ENCODE data around the gene WNT11.

WNT11 gene

DNA sequence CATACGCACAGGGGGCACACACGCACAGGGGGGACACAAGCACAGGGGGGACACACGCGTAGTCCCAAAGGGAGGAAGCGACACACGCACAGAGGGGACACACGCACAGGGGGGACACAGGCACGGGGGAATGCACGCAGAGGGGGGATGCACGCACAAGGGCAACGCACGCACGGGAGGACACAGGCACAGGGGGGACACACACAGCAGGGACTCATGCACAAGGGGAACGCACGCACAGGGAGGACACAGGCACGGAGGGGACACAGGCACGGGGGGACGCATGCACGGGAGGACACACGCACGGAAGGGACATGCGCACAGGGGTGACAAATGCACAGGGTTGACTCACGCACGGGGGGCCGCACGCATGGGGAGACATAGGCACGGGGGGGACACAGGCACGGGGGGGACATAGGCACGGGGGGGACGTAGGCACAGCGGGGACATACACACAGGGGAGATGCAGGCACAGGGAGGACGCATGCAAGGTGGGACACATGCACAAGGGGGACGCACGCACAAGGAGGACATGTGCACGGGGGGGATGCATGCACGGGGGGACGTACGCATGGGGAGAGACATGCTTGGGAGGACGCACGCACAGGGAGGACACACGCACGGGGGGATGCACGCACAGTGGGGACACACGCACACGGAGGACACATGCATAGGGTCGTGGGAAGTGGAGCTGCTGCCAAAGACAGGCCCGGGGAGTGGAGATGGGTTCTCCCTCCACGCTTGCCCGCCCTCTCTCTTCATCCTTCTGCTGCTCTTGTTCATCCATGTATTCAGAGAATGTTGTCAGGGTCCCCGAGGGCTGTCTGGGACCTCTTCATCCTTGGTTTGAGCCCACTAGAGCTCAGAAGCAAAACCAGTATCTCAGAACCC lies 41.2 kb downstream of the WNT11 start:
- H3K27me3 Mint-ChIP-seq: peaks cover 8% of the 10 kb centered on the region
- no peak overlapping the region for H3K4me3 Mint-ChIP-seq
- no peaks in the 10 kb centered on the region for H3K9me3 Mint-ChIP-seq
- DNase-seq: no peak
- ATAC-seq: peak; percentile 25
- peaks cover 16% of the 10 kb centered on the region for H3K4me1 Mint-ChIP-seq
- no peak overlapping the region for H3K27ac Mint-ChIP-seq

DNA sequence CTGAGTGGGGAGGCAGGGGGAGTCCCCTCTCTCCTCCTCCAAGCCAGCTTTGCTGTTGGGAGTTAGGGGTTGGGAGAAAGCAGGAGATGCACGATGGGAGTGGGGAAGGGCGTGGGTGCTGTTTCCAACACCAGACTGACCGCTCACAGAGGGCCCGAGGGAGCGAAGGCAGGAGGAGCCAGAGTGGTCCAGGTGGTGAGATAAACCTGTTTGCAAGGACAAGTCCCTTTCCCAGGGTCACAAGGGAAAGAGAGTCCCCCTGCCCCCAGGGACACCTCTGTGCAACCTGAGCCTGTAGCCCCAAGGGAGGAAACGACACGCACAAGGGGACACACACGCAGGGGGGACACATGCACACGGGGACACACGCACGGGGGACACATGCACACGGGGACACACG lies 42.2 kb downstream of the WNT11 start:
- peaks cover 8% of the 10 kb centered on the region for H3K27me3 Mint-ChIP-seq
- no peak for DNase-seq
- no peak for ATAC-seq
- H3K9me3 Mint-ChIP-seq: no peaks in the 10 kb centered on the region
- no peak overlapping the region for H3K27ac Mint-ChIP-seq
- peaks cover 16% of the 10 kb centered on the region for H3K4me1 Mint-ChIP-seq
- no peak overlapping the region for H3K4me3 Mint-ChIP-seq

DNA sequence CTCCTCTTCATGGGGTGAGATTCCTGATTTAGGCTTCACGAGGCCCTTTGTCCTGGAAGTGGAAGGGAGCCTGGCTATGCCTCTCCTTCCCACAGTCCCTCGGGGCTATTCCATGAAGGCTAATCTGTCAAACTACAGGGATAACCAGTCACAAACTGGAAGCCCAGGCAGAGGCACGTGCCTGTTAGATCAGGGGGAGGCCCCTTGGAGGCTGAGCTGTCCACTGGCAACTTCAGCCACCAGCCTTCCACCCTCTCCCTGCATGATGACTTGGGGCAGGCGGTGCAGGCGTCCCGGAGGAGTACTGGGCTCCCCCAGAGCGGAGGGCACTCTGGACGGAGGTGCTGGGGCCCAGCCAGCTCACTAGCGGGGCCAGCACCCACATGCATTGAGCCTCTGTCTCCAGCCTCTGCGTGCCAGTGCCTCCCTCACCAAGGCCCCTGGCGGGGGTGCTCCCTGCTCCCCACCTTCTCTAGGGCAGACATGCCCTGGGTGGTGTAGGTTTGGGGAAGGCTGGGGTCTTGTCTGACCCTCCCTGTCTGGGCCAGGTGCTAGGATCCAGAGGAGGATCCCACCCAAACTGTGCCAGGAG lies 42.9 kb downstream of the WNT11 start:
- DNase-seq (no peak), ATAC-seq (no peak)
- Mint-ChIP-seq H3K4me1 (peaks cover 16% of the 10 kb centered on the region), H3K4me3 (no peak overlapping the region), H3K9me3 (no peaks in the 10 kb centered on the region), H3K27ac (peak overlapping the region in 1 of 2 donors; percentile 67), H3K27me3 (peaks cover 4% of the 10 kb centered on the region)

DNA sequence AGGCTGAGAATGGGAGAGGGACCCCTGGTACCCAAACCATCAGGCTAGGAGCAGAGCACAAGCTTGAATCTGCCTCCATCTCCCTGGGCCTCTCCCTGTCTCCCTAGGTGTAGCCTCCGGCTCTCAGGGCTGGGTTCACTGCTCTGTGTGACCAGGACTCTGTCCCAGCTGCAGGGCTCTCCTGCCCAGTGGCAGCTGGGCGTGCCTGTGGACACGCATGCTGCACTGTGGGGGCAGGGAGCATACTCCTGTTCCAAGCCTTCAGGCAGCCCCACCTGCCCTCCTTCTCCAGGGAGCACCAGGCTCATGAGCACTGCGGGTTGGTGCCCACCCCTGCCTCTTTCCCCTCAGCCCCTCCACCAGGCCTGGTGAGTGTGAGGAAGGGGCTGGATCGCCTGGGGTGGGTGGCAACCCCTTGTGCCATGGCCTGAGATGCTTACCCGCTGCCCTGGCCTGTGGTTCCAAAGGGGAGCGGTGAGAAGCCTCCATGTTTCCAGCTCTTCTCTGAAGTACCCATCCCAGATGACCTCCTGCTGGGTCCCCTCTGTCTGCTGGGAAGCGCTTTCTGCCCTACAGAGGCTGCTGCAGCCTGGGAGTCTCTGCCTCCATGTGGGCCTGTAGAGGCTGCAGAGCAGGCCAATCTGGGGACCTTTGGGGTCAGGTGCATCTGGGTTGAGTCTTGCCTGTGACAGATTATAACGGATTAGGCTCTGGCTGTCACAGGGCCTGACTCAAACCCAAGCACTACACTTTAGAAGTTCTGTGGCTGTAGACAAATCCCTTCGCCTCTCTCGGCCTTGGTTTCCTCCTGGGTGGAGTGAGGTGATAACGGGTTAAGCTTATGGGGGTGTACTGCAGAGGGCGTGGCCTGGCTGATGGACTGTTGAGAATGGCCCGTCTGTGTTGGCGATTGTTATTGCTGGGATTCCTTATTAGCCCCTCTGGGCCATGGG lies 43.7 kb downstream of the WNT11 start:
- no peaks in the 10 kb centered on the region for H3K27me3 Mint-ChIP-seq
- no peak for ATAC-seq
- DNase-seq: no peak
- H3K4me3 Mint-ChIP-seq: no peak overlapping the region
- H3K4me1 Mint-ChIP-seq: peaks cover 16% of the 10 kb centered on the region
- no peaks in the 10 kb centered on the region for H3K9me3 Mint-ChIP-seq
- H3K27ac Mint-ChIP-seq: no peak overlapping the region

DNA sequence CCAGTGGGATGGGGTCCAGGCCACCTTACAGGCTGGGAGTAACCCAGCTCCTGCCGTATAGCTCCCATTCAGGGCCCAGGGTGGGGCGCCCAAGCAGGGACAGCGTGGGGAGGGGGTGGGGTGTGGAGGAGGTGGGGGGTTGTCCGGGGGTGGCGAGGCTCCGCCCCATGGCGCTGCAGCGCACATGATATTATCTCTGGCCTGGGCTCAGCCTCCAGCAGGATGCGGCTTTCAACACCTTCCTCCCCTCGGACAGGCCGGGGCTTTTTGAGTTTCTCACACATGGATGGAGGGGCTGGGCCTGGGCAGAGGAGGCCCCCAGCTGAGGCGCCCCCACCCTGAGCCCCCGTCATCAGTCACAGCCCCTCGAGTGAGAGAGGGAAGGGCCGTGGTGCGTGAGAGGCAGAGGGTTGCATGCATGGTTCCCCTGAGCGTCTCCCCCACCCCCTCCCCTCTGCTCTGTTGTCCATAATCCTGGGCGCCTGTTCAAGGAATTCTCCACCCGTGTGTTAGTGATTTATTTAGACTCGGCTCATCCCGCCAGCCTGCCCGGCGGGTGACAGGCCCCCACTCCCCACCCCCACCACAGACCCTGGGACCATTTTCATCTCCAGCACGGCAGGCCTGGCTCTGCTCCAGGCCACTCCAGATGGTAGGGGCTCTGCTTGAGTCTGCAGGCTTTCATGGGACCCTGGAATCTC lies 44.9 kb downstream of the WNT11 start:
- peaks cover 4% of the 10 kb centered on the region for H3K4me1 Mint-ChIP-seq

DNA sequence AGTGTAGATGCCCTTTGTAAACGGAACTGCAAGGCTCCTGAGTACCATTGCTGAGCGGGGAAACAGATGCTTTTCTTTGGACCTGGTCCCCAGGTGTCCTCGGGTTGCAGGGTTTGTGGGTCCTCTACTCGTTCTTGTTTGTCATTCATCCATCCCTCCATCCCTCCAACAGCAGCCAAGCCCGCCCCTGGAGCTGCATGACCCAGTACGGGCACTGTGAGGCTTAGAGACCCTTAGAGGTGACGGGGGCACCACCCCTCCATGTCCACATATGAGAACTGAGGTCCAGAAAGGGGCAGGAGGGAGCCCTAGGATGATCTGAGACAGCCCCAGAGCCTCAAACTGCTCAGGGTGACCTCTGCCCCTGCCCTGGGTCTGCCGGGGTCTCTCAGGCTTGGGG lies 45.4 kb downstream of the WNT11 start:
- Mint-ChIP-seq H3K4me3 (no peak overlapping the region), H3K27ac (no peak overlapping the region), H3K27me3 (peaks cover 12% of the 10 kb centered on the region), H3K4me1 (no peaks in the 10 kb centered on the region), H3K9me3 (no peaks in the 10 kb centered on the region)
- no peak for ATAC-seq
- DNase-seq: no peak

More for the DNA sequence above, 44.9 kb downstream of the WNT11 start:
- DNase-seq: no peak
- no peak for ATAC-seq
- Mint-ChIP-seq H3K4me3 (no peak overlapping the region), H3K9me3 (no peaks in the 10 kb centered on the region), H3K27ac (no peak overlapping the region), H3K27me3 (peaks cover 6% of the 10 kb centered on the region)

DNA sequence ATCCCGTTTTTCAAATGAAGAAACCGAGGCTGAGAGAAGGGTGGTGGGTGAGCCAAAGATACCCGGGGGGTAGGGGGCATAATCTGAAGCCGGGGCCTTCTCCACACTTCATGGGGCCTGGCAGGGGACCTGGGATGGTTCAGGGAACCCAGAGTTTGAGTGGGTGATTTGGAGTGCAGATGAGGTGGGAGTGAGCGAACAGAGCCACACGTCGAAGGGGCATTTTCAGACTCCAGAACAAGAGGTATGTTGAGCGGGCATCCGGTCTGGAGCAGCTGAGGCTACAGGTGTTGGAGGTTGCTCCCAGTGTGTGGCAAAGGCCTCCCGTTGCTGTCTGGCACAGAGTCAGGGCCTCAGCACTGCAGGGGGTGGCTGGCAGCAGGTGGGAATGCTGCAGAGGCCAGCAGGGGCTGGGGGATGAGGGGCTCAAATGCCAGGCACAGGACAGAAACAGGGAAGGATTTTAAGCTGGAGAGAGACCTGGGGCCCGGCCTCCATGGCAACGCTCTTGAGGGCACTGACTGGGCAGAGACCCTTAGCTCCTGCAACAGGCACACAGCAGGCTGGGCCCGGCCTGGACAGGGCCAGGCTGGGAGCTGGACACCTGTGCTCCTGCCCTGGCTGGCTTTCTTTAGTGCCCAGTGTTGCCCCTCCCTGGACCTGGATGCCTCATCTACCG lies 46.2 kb downstream of the WNT11 start:
- peaks cover 17% of the 10 kb centered on the region for H3K27me3 Mint-ChIP-seq
- H3K9me3 Mint-ChIP-seq: no peaks in the 10 kb centered on the region
- peak overlapping the region in 1 of 2 donors; percentile 19 for H3K27ac Mint-ChIP-seq
- DNase-seq (no peak), ATAC-seq (no peak)
- no peaks in the 10 kb centered on the region for H3K4me1 Mint-ChIP-seq
- H3K4me3 Mint-ChIP-seq: no peak overlapping the region

DNA sequence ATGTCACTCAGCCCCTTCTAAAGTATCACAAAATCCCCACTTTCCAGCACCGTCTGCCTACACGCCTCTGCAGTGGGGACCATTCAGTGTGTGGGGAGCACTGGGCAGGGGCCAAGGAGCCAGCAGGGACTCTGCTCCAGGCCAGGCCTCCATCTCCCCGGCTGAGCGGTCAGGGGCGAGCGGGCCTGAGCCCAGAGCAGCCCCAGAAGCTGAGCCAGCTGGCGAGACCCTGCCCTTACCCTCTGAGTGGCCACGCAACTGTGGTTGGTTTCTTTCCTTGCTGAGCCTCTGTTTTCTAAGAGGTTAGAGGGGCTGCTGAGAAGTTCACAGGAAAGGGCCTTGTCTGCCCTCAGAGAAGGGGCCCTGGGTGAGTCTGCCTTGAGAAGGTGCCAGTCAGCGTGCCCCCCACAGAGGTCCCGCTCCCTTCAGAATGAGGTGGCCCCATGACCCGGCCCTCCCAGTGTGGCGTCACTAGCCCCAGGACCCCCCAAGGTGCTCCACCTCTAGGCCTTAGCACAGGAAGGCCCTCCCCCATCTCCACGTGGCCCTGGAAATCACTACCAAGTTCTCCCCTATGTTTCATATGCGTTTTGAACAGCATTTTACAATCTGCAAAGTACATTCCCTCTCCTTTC lies 46.9 kb downstream of the WNT11 start:
- Mint-ChIP-seq H3K4me3 (no peak overlapping the region), H3K9me3 (no peaks in the 10 kb centered on the region), H3K4me1 (no peaks in the 10 kb centered on the region), H3K27ac (no peak overlapping the region), H3K27me3 (peaks cover 23% of the 10 kb centered on the region)
- ATAC-seq (no peak), DNase-seq (no peak)

DNA sequence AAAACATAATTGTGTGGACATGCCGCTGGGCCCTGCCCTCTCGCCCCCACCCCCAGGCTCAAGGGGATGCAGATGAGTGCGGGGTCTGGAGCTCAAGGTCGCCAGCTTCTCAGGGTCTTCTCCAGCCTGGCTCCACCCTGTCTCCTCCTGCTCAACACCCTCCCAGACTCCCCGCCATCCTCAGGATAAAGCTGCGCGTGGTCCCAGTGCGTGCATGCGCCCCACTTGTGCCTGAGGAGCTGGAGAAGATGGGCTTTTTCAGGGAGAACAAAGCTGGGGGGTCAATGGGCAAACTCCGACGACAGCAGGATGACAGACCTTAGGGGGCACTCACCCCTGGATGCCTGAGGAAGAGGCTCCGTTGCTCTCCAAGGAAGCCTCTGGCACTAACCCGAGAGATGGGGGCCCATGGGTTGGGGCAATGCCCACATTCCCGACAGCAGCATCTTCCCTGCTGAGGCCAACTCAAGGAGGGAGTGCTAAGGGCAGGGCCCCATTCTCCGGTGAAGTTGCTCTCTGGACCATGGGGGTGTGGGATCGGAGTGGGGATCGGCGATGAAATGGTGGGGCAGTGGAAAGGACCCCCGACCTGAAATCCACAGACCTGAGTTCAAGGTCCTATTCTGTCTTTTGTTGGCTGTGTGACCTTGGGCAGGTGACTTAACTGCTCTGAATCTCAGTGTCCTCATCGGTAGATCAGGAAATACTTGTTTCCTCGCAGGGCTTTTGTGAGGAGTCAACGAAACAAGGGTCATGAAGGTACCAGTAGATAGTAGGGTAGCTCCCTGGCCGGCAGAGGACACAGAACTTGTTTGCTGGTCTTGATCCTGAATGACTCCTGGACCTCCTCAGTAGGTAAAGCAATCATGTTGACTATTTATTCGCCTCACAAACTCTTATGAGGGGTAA lies 47.7 kb downstream of the WNT11 start:
- DNase-seq (no peak), ATAC-seq (no peak)
- H3K9me3 Mint-ChIP-seq: no peaks in the 10 kb centered on the region
- peak overlapping the region in 1 of 2 donors; percentile 63 for H3K27ac Mint-ChIP-seq
- H3K4me1 Mint-ChIP-seq: peaks cover under 1% of the 10 kb centered on the region
- H3K27me3 Mint-ChIP-seq: peaks cover 27% of the 10 kb centered on the region
- H3K4me3 Mint-ChIP-seq: no peak overlapping the region

DNA sequence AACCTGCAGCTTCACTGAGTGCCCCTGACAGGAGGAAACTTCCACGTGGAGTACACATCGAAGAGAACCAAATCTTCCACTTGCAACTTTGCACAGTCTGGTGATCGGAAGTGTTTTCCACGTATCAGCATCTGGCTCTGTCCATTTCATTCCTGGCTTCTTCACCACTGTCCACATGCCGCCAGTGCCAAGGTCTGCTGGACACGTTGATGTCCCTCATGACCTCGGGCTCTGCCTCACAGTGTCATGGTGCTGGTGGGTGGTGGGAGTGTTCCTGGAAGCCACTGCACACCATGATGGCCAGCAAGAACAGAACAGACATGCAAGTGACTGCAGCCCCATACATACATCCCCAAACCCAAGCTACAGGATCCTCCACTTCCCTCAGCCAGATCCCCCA lies 48.4 kb downstream of the WNT11 start:
- H3K4me3 Mint-ChIP-seq: no peak overlapping the region
- H3K9me3 Mint-ChIP-seq: no peaks in the 10 kb centered on the region
- H3K27me3 Mint-ChIP-seq: peaks cover 35% of the 10 kb centered on the region
- DNase-seq (no peak), ATAC-seq (no peak)
- no peak overlapping the region for H3K27ac Mint-ChIP-seq
- peaks cover 8% of the 10 kb centered on the region for H3K4me1 Mint-ChIP-seq

DNA sequence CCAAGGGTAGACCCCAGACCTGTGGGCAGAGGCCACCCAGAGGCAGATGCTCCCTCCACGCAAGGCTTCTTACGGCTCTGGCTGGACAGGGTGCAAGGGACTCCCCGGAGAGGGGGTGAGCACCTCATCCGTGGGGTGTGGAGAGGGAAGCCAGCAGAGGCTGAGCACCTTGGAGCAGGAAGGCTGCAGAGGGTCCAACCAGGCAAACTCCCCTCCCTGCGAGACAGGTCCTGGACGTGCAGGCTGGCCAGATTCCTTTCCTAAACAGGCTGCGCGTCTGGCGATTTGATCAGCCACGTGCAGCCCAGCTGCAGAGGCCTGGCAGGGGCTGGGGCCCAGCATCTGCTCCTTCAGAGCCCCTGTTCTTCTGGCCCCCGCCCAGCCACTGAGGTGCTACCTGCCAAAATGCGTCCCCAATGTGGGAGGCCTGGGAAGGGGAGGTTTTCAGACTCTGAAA lies 49.3 kb downstream of the WNT11 start:
- Mint-ChIP-seq H3K27me3 (peaks cover 44% of the 10 kb centered on the region), H3K27ac (no peak overlapping the region), H3K4me1 (peaks cover 17% of the 10 kb centered on the region), H3K9me3 (no peaks in the 10 kb centered on the region), H3K4me3 (no peak overlapping the region)
- ATAC-seq (no peak), DNase-seq (no peak)

DNA sequence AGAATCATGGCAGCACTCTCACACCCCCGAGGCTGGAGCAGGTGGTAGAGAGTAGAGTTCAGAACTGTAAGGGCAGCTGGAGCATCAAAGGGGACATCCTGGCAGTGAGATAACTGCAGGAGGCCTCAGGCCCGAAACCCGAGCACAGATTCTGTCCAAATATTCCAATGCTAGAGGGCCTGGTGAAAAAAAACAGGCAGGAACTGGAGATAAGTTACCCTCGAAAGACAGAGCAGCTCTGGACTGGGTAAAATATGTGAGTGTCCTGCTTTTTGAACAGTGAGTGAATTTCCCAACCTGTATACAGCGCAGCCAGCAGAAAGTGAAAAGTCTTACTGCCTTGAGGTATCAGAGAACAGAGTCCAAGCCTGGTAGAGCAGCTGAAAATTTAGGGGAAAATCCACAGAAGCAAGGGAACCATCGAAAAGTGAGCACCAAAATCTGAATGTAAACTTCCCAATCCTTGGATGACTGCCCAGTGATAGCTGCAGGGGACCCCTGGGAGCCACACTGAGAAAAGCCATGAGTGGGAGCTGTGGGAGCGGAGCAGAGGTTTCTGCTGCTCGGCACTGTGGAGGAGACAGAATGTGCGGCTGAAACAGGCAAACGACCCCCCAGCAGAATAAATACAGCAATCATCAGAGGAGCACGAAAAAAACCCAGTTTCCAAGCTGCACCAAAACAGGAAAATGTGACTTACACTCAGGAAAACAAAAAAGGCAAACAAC lies 50.6 kb downstream of the WNT11 start:
- DNase-seq (no peak), ATAC-seq (no peak)
- Mint-ChIP-seq H3K27me3 (peaks cover 54% of the 10 kb centered on the region), H3K9me3 (no peaks in the 10 kb centered on the region), H3K4me1 (peaks cover 24% of the 10 kb centered on the region), H3K4me3 (no peak overlapping the region), H3K27ac (no peak overlapping the region)

DNA sequence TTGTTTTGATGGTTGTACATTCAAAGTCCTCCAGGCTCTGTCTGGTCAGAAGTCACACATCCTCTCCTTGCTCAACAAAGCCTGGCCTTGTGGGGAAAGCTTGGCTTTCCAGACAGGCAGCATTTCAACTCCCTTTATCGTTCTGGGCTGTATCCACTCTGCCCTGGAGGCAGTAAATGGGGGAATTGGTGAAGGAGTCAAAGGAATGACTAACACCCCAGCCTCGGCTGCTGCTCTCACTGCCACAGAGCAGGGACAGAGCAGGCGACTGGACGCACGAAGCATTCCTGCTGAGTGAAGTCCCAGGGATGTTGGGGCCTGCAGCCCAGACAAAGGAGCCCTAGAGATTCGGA lies 52.8 kb downstream of the WNT11 start:
- ATAC-seq: no peak
- Mint-ChIP-seq H3K27ac (no peak overlapping the region), H3K27me3 (peaks cover 54% of the 10 kb centered on the region), H3K9me3 (no peaks in the 10 kb centered on the region), H3K4me3 (peak overlapping the region; percentile 72 to 88), H3K4me1 (peaks cover 24% of the 10 kb centered on the region)
- no peak for DNase-seq
